Measurements from ENCODE around the gene STIM2. TPM values are rescaled to one million over a fixed set of nuclear protein-coding genes. Genes with fewer than 3 reads are reported as not detected.
A peak's percentile ranks its signal among the peaks of the same experiment; 100 is the strongest.

Gene STIM2
- total and polyA plus RNA-seq, 10 of the 15 experiments (the other 5 are each of a cell fraction or from before 2014, with no cell fraction given): 4.7 to 41.5 (median 16.9) TPM

DNA sequence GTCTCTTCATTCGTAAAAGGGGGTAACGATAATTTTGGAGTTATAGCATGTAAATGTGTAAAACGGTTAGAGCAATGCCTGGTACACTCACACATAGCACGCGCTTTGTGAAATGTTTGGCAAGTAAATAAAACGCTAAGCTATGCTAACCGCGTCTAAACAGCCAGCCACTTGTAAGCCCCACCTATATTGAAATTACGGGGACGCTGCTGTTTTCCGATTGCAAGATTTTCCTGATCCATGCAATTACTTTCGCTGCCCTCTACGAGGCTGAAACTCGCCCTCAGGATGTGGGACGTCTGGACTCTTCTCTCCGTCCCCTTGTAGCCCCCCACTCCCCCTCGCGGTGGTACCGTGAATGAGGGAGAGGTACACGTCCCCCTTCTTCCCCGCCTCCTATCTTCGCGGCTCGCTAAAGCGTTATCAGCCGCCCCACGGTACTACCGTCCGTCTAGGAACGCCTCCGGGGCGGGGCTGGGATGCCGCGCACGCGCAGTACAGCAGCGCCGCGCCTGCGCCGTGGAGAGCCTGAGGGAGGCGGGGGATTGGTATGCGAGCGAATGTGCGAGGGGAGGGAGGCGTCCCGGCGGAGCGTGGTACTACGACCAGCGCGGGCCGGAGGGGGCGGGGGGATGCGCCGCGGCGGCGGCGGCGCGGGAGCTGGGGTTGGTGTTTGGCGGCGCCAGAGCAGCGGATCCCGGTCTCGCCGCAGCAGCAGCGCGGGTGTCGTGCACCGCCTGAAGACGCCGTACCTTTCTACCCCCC, at the start of gene STIM2 (continued):
- TF ChIP-seq GATAD2B (conservative IDR thresholded peaks at IDR 0.05; ENCODE audit: low read depth) (peak; percentile 52; the same call in 1 of the 2 replicates), ZNF24 (IDR thresholded peaks at IDR 0.05) (no peak), RELA (IDR thresholded peaks at IDR 0.05; ENCODE audit: borderline replicate concordance, partially characterized antibody) (peak; percentile 9), TARDBP (IDR thresholded peaks at IDR 0.05; ENCODE audit: borderline replicate concordance) (peak; percentile 67; the same call in 1 of the 2 replicates), HDAC6 (IDR thresholded peaks at IDR 0.05; ENCODE audit: unreplicated experiment) (no peak), ETV6 (conservative IDR thresholded peaks at IDR 0.05 in 1 of 2, IDR thresholded peaks at IDR 0.05 in 1 of 2; ENCODE audit: borderline replicate concordance in 1 of 2, low read depth in 1 of 2) (no peak), KAT2A (conservative IDR thresholded peaks at IDR 0.05; ENCODE audit: control insufficient read depth, low read depth, low read length) (no peak), CEBPB (IDR thresholded peaks at IDR 0.05; ENCODE audit: borderline replicate concordance in 1 of 2, low read depth in 2 of 2, low read length in 2 of 2) (no peak), ZZZ3 (IDR thresholded peaks at IDR 0.05; ENCODE audit: control insufficient read depth, insufficient read length, low read depth) (no peak), YY1 (IDR thresholded peaks at IDR 0.05; ENCODE audit: low read depth, low read length) (no peak), SIN3A (IDR thresholded peaks at IDR 0.05; ENCODE audit: low read depth, low read length) (0 out of 2 replicates have a peak, but pooled peaks have one; percentile 57), TAF1 (IDR thresholded peaks at IDR 0.05; ENCODE audit: borderline replicate concordance, low read depth, low read length) (peak; percentile 46; the same call in 1 of the 2 replicates)
- TF ChIP-seq, protein P1, sequence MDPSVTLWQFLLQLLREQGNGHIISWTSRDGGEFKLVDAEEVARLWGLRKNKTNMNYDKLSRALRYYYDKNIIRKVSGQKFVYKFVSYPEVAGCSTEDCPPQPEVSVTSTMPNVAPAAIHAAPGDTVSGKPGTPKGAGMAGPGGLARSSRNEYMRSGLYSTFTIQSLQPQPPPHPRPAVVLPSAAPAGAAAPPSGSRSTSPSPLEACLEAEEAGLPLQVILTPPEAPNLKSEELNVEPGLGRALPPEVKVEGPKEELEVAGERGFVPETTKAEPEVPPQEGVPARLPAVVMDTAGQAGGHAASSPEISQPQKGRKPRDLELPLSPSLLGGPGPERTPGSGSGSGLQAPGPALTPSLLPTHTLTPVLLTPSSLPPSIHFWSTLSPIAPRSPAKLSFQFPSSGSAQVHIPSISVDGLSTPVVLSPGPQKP (IDR thresholded peaks at IDR 0.05; ENCODE audit: low read depth, low read length): no peak
- TF ChIP-seq, protein P2, sequence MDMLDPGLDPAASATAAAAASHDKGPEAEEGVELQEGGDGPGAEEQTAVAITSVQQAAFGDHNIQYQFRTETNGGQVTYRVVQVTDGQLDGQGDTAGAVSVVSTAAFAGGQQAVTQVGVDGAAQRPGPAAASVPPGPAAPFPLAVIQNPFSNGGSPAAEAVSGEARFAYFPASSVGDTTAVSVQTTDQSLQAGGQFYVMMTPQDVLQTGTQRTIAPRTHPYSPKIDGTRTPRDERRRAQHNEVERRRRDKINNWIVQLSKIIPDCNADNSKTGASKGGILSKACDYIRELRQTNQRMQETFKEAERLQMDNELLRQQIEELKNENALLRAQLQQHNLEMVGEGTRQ (IDR thresholded peaks at IDR 0.05; ENCODE audit: borderline replicate concordance, low read depth, low read length): no peak
- TF ChIP-seq, protein P3, sequence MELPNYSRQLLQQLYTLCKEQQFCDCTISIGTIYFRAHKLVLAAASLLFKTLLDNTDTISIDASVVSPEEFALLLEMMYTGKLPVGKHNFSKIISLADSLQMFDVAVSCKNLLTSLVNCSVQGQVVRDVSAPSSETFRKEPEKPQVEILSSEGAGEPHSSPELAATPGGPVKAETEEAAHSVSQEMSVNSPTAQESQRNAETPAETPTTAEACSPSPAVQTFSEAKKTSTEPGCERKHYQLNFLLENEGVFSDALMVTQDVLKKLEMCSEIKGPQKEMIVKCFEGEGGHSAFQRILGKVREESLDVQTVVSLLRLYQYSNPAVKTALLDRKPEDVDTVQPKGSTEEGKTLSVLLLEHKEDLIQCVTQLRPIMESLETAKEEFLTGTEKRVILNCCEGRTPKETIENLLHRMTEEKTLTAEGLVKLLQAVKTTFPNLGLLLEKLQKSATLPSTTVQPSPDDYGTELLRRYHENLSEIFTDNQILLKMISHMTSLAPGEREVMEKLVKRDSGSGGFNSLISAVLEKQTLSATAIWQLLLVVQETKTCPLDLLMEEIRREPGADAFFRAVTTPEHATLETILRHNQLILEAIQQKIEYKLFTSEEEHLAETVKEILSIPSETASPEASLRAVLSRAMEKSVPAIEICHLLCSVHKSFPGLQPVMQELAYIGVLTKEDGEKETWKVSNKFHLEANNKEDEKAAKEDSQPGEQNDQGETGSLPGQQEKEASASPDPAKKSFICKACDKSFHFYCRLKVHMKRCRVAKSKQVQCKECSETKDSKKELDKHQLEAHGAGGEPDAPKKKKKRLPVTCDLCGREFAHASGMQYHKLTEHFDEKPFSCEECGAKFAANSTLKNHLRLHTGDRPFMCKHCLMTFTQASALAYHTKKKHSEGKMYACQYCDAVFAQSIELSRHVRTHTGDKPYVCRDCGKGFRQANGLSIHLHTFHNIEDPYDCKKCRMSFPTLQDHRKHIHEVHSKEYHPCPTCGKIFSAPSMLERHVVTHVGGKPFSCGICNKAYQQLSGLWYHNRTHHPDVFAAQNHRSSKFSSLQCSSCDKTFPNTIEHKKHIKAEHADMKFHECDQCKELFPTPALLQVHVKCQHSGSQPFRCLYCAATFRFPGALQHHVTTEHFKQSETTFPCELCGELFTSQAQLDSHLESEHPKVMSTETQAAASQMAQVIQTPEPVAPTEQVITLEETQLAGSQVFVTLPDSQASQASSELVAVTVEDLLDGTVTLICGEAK (IDR thresholded peaks at IDR 0.05; ENCODE audit: borderline replicate concordance): no peak
- TF ChIP-seq, protein P4, sequence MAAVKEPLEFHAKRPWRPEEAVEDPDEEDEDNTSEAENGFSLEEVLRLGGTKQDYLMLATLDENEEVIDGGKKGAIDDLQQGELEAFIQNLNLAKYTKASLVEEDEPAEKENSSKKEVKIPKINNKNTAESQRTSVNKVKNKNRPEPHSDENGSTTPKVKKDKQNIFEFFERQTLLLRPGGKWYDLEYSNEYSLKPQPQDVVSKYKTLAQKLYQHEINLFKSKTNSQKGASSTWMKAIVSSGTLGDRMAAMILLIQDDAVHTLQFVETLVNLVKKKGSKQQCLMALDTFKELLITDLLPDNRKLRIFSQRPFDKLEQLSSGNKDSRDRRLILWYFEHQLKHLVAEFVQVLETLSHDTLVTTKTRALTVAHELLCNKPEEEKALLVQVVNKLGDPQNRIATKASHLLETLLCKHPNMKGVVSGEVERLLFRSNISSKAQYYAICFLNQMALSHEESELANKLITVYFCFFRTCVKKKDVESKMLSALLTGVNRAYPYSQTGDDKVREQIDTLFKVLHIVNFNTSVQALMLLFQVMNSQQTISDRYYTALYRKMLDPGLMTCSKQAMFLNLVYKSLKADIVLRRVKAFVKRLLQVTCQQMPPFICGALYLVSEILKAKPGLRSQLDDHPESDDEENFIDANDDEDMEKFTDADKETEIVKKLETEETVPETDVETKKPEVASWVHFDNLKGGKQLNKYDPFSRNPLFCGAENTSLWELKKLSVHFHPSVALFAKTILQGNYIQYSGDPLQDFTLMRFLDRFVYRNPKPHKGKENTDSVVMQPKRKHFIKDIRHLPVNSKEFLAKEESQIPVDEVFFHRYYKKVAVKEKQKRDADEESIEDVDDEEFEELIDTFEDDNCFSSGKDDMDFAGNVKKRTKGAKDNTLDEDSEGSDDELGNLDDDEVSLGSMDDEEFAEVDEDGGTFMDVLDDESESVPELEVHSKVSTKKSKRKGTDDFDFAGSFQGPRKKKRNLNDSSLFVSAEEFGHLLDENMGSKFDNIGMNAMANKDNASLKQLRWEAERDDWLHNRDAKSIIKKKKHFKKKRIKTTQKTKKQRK (IDR thresholded peaks at IDR 0.05; ENCODE audit: low read depth, low read length): no peak
- TF ChIP-seq, protein P5, sequence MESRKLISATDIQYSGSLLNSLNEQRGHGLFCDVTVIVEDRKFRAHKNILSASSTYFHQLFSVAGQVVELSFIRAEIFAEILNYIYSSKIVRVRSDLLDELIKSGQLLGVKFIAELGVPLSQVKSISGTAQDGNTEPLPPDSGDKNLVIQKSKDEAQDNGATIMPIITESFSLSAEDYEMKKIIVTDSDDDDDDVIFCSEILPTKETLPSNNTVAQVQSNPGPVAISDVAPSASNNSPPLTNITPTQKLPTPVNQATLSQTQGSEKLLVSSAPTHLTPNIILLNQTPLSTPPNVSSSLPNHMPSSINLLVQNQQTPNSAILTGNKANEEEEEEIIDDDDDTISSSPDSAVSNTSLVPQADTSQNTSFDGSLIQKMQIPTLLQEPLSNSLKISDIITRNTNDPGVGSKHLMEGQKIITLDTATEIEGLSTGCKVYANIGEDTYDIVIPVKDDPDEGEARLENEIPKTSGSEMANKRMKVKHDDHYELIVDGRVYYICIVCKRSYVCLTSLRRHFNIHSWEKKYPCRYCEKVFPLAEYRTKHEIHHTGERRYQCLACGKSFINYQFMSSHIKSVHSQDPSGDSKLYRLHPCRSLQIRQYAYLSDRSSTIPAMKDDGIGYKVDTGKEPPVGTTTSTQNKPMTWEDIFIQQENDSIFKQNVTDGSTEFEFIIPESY (IDR thresholded peaks at IDR 0.05): no peak

Measured in GM12878 (cell line).